CD4-positive, alpha-beta T cell treated with Interleukin-15 for 4 hours (primary cell): ENCODE results near the gene POLR1H.
A peak's percentile ranks its signal among the peaks of the same experiment; 100 is the strongest.

ENCODE experiments used
- DNase-seq: peaks from one replicate; pipeline ENCODE4 v3.0.0-alpha.2; 2020; ENCODE audit warnings: low spot score

Gene POLR1H

GRCh38 chr6:30096829-30097228, 35.8 kb downstream of the POLR1H start:
- DNase-seq = no peak

DNA sequence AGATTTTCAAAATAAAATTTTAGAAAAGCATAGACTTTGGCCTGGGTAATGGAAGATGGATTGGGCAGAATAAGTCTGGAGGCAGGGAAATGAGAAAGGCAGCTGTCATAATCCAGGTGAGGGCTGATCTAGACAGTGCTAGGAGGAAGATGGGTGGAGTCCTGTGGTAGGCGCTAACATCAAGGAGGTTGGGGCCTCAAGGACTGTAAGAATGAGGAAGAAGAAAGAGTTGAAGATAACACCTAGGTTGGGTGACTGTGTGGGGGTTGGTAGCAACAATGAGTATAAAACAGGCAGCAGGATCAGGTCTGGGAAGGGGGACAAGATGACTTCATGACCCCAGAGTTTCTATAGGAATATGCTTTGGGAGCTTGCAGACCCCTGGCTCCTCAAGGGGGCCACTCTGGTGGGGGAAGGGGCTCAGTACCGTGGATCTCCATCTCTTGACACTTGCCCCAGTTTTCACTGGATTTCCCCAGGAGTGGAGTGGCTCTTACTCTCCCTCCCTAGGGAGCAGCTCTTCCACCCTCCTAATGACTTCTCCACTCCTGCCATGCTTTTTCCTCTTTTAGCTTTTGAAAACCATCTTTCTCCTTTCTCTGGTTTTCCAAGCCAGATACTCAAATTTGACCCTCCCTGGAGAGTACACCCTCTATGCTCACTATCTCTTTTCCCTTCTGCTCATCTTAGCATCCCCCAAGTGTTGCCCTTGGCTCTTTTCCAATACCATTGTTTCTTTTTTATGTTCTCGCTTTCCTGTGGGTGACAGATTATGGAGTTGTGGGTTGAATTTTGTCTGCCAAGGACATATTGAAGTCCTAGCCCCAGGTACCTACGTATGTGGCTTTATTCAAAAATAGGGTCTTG, 37.1 kb downstream of the POLR1H start:
- no peak for DNase-seq

DNA sequence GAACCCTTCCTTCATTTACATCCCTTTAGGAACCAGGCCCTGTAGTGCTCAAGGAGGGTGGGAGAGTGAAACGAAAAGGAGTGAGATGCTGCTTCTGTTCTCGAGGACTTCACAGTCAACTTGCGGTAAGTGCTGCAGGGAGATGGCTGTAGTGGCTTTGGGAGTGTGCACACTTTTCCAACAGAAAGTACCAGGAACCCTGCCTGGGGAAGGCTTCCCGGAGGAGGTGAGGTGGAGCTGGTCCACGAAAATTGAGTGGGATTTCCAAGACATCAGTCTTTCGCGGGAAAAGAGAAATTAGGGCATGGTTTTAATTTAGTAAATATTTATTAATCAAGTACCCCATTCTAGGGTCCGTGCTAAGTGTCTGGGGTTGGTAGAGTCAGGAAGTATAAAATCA, 39.1 kb downstream of the POLR1H start:
- no peak for DNase-seq

DNA sequence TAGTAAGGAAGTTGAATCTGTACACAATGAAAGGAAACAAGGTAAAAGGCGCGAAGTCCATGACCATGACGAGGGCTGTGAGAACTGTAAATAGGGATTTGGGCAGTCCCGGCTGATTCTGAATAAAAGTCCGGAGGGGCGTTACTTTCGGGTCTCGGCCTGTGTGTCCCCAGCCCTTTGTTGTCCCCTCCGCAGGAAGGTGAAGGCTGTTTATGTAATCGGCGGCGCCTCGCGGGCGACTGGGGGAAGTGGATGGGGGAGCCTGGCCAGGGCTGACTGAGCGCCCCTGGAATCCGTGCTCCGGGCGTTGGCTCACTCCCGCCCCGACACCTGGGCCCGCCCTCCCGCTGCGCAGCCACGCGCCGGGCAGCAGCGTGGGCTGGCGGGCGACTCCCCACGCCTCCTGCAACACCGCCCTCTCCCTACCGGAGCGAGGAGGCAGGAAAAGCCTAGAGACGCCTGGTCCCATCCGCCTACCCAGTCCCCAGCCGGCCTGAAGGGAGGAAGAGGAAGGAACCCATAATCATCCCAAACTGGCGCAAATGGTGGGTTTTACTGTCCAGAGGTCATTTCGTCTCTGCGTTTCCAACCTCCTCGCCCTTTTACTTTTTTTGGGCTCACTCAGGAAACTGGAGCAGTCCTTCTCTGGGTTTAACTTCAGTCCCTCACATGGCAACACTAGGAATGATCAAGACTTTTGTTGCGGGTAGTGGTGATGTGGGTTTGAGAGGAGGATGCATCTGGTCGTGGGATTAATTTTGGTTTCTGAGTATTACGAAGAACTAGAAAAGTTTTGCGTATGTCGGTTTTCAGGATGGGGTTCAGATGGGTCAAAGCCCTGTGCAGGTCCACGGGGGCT, 39.7 kb downstream of the POLR1H start:
- DNase-seq = no peak

DNA sequence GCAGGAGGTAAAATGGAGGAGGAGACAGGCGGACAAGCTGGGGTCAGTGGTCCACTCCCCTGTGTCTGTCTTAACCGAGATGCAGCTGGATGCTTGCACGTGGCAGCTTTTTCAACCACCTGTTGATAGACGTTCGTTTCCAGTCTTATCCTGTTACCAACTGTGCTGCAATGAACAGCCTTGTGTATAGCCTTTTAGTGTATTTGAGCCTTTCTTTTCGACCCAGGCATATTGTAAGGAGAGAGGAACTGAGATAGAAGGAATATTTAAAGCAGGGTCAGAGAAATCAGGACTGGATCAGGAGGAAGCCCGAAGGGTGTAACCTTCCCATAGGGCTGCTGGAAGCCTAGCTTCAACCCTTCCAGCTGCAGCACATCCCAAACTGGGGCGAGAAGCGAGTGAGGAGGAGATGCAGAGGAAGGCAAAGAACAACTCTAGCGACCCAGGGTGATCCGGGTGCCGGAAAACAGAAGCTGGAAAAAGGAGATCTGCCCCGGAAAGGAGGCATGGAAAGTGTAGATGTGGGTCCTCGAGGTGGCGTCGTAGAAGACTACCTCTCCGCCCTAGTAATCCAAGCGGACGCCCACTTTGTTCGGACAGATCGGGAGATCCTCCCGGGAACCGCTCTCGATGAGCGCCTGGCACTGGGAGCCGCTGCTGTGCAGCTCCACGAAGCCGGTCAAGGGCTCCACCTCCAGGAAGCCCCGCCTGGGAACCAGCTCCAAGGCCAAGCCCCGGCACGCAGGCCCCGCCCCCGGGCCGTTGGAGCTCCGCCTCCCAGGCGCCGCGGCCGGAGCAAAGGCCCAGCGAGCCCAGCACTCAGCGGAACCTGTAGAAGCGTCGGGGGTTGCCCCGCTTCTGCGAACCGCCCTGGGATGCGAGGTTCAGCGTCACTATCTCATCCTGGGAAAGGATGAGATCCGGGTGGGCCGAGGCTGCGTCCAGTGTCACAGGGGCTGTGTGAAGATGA, 40.7 kb downstream of the POLR1H start:
- DNase-seq = peak; percentile 55

DNA sequence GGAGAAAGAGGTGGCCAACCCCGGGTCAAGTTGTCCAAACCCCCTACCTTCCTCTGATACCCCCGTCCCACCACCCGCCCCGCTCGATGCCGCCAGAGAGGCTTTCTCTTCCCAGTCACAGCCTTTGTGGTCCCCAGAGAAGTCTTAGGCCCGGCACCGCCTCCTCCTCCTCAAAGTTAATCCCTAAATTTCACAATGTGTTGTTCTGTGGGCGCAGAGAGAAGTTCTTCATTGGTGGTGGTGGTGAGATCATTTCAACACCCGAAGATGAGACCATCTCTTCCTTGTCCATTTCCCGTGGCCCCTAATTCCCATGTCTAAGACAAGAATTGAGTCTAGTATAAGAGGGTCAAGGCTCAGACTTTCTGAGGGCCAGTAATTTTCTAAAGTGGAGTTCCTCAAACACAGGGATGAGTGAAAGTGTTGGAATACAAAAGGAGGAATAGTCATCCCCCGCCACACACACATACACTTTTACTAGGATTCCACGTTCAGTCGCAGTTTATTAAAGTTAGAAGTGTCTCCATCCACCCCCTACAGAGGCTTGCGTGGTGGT, 41.4 kb downstream of the POLR1H start:
- no peak for DNase-seq

DNA sequence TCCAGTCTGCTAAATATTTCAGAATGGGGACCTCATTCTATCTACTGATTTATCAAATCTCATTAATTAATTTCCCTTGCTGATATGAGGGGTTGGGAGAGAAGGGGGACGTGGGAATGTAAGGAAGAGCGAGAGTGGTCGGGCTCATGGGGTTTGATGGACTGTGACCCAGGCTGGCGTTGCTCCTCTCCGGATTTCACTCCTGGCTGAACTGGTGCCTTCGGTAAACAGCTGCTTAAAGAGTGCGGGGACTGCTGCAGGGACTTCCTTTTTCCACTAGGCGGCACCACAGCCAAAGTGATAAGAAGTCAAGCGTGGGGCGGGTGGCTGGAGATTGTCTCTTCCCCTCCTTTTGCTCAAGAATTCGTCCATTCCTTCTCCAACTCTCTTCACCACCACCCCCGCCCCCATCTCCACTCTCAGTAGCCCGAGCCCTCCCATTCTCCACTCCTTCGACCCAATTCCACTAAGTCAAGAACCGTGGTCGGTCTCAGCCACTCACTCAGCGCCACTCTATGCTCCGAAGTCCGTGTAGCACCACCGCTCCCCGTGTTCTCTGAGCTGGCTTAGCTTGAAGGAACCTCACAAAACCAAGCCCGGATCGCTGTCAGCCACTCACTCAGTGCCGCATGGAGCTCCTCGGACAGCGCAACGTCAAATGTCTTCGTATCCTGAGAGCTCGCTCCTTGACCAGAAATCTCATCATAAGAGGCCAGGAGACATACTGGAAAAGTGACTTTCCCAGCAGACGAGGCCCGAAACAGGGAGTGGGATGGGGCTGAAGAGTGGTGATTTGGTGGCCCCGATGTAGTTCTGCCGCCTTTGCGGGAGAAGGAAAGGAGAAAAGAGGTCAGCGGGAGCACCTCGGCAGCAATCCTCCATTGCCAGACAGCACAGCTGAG, 42.2 kb downstream of the POLR1H start:
- DNase-seq = peak; percentile 87

- DNase-seq = no peak
These were observed 42.8 kb downstream of the POLR1H start for GRCh38 chr6:30103872-30104179.

DNA sequence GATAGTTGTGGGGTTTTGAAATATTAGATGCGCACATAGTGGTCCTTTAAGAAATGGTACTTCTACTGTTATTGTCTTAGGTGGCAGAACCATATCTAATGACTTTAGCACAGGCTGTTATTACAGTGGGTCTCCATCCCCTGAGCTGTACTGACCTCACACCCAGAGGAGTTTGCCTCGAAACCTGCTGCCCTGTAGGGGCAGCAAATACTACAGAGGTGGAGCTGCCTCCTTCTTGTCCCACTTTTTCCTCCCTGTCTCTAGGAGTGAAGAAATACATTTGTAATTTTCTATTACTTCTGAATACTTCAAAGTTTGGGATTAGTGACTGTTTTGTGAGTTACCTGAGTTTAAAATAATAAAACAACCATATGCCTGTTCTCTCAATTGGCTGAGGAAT, 43.6 kb downstream of the POLR1H start:
- DNase-seq = no peak

DNA sequence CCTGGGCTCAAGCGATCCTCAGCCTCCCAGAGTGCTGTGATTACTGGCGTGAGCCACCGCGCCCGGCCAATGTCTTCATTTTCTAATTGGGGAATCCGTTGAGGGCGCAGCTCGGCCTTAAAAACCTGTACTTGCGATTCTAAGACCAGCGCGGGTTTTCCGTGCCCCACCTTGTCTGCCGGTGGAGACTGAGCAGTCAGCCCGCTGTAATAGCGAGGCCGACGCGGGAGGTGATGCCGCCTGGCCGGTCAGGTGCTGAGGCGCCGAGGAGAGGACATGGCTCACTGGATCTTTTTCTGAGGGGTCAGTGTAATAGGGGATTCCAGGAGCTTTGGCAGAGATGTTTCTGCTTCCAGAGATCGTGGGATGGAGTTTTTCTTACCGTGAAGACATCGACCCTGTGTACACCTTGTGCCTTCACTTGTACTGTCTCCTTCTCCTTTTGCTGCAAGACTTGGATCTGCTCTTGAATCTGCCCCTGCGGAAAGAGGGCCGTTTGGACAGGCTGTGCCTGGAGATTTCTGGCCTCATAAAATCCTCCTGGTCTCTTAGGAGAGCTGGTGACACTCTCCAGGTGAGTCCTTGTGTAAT, 50.3 kb downstream of the POLR1H start:
- DNase-seq = no peak

- no peak for DNase-seq
These were observed 51.4 kb downstream of the POLR1H start for GRCh38 chr6:30112402-30112994.

GRCh38 chr6:30113003-30113759, 52.1 kb downstream of the POLR1H start, which contains the start of gene TRIM31:
Gene TRIM31 (minus strand): TSS chr6:30113090. CDS start chr6:30112805, 285 bp downstream.
- DNase-seq = no peak

GRCh38 chr6:30113841-30114240, 52.8 kb downstream of the POLR1H start:
- DNase-seq = no peak
